NCI-H2029 (cell line): ENCODE results near the gene CLASP2.
"Not testable (repeated sequence)": the region's sequence is repeated elsewhere in the genome, so short reads cannot be mapped to it uniquely, and the experiment has no call there.

Source experiments
- DNase-seq: peaks from one replicate; lab custom pipeline; 2025; lab: John Stamatoyannopoulos, UW

CLASP2 gene

DNA sequence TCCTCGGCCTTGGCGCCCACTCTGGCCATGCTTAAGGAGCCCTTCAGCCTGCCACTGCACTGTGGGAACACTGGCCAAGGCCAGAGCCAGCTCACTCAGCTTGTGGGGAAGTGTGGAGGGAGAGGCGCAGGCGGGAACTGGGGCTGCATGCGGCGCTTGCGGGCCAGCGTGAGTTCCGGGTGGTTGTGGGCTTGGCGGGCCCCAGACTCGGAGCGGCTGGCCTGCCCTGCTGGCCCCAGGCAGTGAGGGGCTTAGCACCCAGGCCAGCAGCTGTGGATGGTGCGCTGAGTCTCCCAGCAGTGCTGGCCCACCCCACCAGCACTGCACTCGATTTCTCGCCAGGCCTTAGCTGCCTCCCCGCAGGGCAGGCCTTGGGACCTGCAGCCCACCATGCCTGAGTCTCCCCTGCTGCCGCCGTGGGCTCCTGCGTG is 264.7 kb downstream of the CLASP2 start:
- DNase-seq = no peak

DNA sequence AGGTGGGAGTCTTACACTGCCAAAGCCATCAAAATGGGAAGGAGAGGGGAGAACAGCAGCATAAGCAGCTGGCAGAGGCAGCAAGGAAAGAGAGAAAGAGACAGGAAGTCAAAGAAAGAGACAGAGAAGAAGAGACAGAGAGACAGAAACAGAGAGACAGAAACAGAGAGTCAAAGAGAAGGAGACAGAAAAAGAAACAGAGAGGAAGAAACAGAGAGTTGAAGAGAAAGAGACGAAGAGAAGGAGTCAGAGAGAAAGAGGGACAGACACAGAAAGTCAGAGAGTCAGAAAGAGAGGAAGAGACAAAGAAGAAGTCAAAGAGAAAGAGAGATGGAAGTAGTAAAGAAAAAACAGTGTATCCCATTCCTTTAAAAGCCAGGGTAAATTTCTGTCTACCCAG is 266.1 kb downstream of the CLASP2 start:
- not testable (repeated sequence) for DNase-seq

DNA sequence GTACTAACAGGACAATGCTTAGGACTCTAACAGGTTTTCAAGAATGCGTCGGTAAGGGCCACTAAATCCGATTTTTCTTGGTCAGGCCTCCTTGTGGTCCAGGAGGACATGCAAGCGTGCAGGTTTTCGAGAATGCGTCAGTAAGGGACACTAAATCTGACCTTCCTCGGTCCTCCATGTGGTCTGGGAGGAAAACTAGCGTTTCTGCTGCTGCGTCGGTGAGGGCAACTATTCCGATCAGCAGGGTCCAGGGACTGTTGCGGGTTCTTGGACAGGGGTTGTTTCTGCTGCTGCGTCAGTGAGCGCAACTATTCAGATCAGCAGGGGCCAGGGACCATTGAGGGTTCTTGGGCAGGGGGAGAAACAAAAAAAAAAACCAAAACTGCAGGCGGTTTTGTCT is 270.1 kb downstream of the CLASP2 start:
- no peak for DNase-seq

GRCh38 chr3:33447256-33447625 is 270.8 kb downstream of the CLASP2 start:
- peak; percentile 5 for DNase-seq
